Measurements from ENCODE around the gene SLC16A10.
"Not testable (repeated sequence)": the region's sequence is repeated elsewhere in the genome, so short reads cannot be mapped to it uniquely, and the experiment has no call there.

The SLC16A10 gene

DNA sequence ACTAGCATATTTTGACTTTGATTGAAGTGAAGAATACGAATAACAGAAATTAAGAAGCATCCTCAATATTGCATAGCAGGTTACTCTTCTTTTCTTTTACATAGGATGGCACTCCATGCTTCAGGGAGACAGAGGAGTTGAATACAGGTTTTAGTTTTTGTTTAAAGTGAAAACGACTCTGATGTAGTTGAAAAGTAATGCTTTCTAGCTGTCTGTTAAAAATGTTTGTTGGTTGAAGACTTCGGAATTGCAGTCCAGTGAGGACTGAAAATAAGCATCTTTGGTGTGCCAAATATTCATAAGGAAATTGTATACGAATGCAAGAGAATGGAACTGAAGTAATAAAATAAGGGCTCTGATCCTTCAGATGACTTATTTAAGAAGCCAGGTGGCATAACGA, 618 bp upstream of the SLC16A10 start:
- DNase-seq (ENCODE audit: low read depth in 3 of 3, low spot score in 1 of 3): no peak

DNA sequence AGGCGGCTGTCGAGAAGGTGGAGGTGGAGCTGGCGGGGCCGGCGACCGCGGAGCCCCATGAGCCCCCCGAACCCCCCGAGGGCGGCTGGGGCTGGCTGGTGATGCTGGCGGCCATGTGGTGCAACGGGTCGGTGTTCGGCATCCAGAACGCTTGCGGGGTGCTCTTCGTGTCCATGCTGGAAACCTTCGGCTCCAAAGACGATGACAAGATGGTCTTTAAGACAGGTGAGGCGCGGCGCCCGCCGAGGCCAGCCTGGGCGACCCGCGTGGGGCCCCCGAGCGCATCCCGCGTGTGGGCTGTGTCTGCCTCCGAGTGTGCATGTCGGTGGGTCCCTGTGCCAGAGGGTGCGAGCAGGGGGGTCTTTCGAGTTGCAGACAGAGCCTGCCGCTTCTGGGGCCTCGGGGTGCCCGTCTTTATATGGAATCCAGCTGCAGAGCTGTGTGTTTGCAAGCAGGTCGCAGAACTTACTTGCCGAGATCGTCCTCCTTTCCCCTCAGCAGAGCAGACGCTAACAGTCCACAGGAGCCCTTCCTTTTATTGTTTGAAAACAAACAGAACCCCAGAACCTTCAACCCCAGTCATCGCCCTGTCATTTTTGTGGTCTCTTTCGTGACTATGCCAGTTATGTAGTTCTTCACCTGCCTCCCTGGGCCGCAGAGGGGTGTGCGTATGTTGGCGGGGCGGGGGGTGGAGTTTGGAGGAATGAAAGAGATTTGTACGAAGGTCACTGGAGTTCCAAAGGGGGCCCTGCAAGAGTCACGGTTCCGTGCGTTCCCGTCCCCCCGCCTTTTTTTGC, 766 bp downstream of the SLC16A10 start:
- peak in 1 of 3 donors; percentile 39 for DNase-seq (ENCODE audit: low read depth in 3 of 3, low spot score in 1 of 3)

DNA sequence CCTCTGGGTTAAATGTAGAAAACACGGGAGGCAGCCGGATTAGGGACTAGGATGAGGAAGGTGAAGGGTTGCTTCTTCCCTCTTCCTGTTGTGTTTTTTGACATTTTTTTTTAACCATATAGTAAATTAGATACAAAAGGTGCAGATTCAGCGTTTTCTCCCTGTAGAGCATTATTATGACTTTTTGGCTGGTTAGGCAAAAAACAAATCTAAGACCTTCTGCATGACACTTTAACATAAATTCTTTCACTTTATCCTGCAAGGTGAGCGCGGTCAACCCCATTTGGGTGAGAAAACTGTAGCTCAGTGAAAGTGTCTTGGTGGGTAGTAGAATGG, 1.3 kb downstream of the SLC16A10 start:
- no peak for DNase-seq (ENCODE audit: low read depth in 3 of 3, low spot score in 1 of 3)

DNA sequence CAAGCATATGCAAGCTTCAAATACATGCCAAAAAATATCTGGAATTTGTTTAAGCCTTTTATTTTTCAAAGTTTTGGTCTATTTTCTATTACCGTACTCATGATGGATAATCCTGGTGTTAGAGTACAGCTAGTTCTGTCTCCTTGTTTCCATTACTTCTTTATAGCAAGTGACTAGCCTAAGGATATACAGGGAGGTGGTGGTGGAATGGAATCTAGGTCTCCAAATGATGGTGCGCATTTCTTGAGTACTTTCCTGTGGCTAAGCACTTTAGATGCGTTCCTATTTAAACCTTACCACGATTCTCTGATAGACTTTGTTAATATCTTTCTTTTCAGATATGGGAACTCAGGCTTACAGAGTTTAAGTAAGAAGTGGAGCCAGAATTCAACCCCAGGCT, 3.5 kb downstream of the SLC16A10 start:
- DNase-seq (ENCODE audit: low read depth in 3 of 3, low spot score in 1 of 3): no peak

DNA sequence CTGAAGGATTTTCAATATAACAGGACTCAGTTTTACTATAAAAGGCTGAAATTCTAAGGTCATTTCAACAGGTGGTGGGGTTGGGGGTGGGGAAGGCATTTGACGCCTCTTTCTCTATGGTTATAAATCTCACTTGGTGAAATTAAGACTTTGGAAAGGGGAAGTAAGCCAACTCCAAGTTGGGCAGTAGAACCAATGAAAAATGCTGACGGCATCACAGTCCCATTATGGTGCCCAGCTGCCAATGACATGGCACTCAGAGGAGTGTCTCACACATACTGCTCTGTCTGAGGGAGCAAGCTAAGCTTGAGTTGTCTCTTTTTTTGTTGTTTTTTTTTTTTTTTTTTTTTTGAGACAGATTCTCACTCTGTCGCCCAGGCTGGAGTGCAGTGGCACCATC, 4.7 kb downstream of the SLC16A10 start:
- no peak for DNase-seq (ENCODE audit: low read depth in 3 of 3, low spot score in 1 of 3)

DNA sequence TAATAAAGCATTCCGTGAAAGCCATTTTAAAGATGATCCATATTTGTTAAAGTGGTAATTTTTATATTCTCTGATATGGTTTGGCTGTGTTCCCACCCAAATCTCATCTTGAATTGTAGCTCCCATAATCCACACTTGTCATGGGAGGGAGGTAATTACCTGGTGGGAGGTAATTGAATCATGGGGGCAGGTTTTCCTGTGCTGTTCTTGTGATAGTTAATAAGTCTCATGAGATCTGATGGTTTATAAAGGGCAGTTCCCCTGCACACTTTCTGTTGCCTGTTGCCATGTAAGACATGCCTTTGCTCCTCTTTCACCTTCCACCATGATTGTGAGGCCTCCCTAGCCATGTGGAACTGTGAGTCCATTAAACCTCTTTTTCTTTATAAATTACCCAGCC, 8.2 kb downstream of the SLC16A10 start:
- DNase-seq (ENCODE audit: low read depth in 3 of 3, low spot score in 1 of 3): not testable (repeated sequence)

DNA sequence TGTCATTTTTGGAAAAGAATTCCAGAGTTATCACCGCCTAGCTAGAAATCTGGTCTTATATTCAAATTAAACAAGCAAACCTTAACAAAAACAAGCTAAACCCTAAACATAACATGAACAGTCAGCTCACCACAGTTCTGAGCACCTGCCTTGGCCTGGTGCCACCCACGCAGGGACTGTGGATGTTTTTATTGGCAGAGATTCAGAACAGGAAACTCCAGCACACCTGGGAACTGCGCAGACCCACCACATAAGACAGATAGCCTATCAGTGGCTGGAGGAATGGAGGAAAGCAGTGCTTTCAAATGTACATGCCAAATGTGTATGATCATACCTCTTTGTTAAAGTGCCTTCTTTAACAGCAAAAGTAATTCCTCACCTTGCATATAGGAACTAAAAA, 8.9 kb downstream of the SLC16A10 start:
- DNase-seq (ENCODE audit: low read depth in 3 of 3, low spot score in 1 of 3): peak in 1 of 3 donors; percentile 2

DNA sequence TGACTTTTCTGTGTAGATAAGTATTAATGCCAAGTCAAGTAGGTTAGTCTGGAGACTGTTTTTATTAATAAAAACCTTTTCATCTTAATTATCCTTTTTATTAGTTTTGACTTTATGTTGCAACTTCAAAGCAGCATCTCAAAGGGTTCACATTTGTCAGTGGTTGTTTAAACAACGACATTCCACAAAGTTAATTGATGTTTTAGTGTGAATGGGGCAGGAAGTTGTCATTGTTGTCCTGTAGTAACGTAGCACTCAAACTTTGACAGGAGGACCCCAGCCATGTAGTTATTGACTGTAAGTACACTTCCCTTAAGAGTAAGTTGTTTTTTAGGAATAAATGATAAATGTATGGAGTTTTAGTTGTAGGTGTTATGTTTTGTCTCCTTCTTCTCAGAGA, 11.3 kb downstream of the SLC16A10 start:
- no peak for DNase-seq (ENCODE audit: low read depth in 3 of 3, low spot score in 1 of 3)

DNA sequence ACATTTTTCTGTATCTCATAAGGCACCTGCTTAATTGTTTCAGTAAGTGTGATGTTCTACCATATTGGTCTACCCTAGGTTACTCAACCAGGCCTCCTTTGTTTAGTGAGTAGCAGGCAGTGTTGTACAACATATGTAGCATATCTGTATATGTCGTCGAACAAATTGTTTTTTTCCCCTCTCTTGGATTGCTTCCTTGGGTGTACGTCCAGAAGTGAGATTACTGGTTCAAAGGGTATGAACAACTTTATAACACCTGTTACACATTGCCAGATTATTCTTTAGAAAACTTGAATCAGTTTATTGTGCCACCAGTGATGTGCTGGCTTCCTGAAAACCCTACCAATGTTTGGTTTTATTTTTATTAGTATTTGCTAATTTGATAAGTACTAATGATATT, 14.7 kb downstream of the SLC16A10 start:
- no peak for DNase-seq (ENCODE audit: low read depth in 3 of 3, low spot score in 1 of 3)

DNA sequence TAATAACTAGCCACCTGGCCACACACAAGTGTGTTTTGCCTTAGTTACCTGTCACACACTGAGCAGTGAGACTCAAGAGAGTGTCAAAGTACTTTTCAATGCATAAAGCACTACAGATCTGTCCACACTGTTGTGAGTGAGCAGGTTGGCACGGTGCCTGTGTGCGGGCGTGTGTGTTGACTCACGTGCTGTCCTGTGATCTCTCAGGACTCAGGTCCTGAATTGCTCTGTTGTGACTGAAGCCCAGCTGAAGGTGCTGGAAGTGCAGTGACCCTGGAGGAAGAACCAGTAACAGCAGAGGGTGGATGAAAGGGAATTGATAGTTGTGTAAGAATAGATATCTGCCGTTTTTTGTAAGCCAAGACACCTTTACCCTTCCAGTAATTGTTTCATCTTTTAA, 18.3 kb downstream of the SLC16A10 start:
- no peak for DNase-seq (ENCODE audit: low read depth in 3 of 3, low spot score in 1 of 3)

DNA sequence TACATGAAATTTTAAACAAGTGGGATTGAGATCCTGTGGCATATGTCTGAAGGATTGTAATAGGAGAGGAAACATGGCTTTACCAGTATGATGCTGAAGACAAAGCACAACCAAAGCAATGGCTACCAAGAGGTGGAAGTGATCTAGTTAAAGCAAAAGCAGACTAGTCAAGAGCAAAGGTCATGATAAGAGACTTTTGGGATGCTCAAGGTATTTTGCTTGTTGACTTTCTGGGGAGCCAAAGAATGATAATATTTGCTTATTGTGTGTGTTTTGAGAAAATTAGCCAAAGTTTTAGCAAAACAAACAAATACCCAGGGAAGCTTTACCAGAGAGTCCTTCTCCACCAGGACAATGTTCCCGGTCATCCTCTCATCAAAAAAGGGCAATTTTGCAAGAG, 20.3 kb downstream of the SLC16A10 start:
- no peak for DNase-seq (ENCODE audit: low read depth in 3 of 3, low spot score in 1 of 3)

DNA sequence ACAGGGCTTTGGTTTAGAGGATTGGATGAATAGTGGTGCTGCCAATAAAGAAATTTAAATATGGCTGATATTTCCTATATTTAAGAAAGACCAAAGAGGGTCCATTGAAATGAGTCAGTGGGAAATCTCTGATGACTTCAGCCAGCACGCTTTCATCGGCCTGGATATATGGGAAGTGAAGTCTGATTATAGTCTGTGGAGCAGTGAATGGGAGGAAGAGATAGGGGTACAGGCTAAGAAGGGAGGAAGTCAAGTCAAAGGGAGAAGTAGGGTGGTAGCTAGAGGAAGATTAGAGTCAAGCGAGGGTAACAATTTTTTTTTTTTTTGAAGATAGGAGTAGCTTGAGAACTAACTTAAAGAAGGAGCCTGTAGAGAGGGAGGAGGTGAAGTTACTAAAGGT, 22.7 kb downstream of the SLC16A10 start:
- no peak for DNase-seq (ENCODE audit: low read depth in 3 of 3, low spot score in 1 of 3)

DNA sequence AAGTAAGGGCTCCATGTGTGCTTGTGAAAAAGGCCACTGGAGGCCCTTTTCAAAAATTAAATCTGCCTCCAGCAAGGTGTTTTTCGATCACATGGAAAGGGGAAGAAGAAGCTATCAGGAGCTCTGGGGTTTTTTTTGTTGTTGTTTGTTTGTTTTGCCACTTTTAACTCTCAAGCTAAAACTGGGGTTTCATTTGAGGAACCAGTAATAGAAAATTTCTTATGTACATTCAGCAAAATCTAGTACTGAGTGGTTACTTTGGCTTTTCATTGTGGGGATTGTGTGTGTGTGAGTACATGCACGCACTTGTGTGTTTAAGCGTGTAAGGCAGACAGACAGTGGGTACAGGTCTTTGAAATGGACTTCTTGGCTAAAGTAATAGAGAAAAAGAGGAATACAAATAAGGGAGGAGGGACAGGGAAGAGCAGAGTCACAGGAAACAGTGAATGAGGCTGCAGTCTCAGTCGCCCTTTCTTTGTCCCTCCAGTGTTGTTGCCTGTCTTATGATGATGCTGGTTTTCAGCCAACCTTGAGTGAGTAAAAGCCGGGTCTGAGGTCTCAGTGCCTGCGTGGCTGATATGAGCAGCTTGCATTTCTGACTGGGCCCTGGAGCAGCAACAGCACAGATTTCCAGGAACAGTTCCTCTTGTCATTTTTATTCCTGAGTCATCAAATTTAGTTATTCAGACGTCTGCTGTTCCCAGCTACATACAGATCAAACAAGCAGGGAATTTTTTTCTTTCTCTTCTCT, 26.2 kb downstream of the SLC16A10 start:
- no peak for DNase-seq (ENCODE audit: low read depth in 3 of 3, low spot score in 1 of 3)

DNA sequence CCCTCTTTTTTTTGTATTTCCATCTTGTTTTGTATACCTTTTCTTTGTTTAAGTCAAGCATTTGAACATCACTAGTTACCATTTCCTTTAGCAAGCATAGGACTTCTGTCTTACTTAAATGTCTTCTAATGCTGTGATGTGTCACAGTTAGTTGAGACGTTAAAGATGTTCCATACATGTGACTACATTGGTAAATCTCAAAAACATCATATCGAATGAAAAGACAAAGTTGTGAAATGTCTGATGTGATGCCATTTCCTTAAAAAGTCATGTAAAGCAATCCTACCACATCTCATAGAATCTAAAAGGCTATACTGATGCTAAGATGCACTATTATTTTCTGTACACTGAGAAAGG, 26.8 kb downstream of the SLC16A10 start:
- no peak for DNase-seq (ENCODE audit: low read depth in 3 of 3, low spot score in 1 of 3)

DNA sequence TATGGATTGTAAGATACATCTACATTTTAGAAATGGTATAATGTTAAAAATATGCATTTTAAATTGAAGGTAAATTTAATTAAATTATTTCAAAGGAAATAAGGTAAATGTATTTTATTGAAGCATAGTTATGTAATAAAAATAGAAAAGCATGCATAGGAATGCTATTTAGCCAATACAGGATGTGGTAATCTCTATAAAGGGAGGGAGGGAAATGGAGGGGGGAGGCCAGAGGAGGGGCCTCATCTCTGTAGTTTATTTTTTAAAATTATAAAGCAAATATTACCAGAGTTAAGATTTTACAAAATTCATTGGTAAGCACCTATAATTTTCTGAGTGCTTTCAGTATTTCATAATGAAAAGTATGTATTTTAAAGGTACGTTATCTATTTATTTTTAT, 27.2 kb downstream of the SLC16A10 start:
- no peak for DNase-seq (ENCODE audit: low read depth in 3 of 3, low spot score in 1 of 3)

DNA sequence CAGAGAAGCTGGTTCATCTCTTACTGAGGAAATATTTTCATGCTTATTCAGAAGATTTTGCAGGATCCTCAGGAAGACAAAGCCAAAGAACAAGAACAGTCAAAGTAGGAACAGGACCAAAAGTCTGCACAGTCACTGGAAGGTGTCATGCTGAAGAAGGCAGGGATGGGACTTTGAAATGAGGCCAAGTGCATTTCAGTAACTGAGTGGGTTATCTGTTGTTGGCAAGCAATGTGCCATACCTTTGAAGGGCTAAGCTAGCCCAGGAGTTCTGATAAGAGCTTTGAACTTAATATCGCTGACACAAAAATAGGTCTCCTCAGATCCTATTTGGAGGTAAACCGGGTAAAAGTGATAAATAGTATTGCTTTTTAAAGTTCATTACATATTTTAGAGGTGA, 31.5 kb downstream of the SLC16A10 start:
- no peak for DNase-seq (ENCODE audit: low read depth in 3 of 3, low spot score in 1 of 3)

DNA sequence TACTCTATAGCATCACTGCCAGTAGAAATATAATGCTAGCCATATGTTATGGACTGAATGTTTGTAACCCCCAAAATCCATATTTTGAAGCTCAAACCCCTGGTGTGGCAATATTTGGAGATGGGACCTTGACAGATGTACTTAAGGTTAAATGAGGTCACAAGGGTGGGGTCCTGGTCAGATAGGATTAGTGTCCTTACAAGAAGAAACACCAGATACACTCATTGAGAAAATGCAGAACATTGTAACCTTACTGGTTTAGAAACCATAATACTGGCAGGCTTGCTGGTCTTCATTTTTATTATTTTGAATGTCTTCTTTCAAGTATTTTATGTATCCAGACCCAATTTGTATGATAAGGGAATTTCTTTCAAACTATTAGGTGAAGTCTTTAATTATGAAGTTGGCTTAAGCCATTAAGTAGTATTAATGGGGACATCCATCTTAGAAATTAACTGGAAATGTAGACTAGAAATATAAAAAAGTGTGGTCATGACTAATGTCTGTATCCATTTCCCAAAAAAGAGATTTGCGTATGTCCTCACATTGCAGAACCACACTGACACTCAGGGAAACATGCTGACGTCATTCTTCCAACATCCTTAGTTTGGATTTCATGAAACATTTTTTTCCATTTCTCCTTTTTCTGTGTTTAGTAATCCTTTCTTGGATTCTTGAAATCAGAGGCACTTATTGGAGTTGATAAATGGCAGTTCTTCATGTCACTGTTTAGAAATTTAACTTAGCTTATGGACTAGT, 32.4 kb downstream of the SLC16A10 start:
- no peak for DNase-seq (ENCODE audit: low read depth in 3 of 3, low spot score in 1 of 3)

DNA sequence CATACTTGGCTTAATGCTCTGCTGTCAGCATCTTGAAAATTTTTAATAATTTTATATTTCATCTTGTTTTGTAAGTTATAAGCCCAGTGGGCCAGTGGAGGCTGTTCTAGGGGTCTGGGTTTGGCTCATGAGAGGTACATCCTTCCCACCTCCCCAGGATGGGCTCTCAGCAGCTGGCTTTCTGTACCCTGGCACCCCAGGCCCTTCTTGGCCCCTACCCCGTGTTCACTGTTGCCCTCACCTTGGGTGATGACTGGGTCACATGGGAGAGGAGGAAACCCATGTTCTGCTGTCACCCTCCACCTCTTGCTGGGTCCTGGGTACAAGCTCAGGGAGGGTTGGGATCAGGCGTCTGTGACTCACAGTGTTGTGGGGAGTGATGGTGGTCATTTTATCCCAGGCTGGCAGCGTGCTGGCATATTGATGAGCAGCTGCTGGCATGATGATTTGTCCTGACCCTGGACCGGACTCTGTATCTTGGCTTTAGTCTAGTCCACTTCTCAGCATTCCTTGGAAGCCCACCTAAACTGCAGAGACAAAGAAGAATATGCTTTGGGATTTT, 34.6 kb downstream of the SLC16A10 start:
- DNase-seq (ENCODE audit: low read depth in 3 of 3, low spot score in 1 of 3): no peak

DNA sequence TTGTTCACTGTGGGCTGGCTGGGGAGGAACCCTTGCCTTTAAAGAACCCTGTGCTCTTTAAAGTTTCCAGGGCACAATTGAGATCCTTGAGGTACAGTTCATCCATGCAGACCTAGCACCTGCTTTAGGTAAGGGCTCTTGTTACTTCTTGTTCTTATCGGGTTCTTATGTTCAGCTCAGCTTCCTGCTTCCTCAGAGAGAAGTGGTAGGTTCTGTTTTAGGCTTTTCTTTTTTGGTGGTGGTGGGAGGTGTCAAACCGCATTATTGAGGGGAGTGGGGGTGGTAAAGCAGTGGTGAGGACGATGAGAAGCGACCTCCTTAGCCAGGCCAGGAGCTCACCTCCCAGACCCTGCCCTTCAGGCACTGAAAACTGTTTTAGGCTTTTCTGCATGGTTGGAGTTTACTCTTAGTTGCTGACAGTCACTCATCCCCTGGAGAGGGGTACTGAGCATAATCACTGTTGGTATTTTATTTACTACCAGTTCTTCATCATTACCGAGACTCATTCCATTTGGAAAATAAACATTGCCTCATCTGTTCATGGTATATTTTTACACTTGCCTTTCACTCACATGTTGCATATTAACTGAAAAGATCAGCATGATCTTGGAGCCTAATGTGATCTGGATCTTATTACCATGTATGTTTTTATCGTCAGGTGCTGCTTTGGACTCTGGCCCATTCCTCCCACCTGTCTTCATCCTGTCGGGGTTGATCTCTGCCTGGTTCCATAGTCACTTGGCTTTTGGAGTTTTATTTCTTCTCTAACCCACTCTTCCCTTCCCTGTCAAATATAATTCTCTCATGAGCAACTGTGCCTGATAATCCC, 35.4 kb downstream of the SLC16A10 start:
- no peak for DNase-seq (ENCODE audit: low read depth in 3 of 3, low spot score in 1 of 3)

DNA sequence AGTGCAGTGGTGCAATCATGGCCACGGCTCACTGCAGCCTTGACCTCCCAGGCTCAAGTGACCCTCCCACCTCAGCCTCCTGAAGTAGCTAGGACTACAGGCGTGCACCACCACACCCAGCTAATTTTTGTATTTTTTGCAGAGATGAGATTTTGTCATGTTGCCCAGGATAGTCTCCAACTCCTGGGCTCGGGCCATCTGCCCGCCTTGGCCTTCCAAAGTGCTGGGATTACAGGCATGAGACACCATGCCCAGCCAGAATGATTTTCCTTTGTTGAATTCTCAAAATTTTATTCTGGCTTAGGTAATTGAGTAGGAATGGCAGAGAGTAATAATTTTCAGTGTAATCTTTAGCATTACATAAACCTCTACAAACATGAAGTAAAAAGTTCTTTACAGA, 37.1 kb downstream of the SLC16A10 start:
- no peak for DNase-seq (ENCODE audit: low read depth in 3 of 3, low spot score in 1 of 3)

DNA sequence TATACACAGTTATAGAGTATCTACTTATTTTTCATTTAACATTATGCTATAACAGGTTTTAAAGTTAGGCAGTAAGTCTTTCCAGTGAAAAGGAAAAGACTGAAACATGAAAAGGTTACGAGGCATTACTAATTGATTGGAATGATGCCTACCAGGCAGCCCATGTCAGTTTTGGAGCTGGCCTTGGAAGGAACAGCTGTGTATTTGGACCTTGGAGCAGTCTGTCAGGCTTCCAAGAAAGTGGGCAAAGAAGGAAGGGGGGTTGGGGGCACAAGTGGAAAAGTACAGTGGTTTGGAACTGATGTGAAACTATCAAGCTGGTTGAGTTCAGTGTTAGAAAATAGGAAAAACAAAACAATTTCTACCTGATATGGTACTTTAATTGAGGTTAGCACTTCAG, 41.7 kb downstream of the SLC16A10 start:
- no peak for DNase-seq (ENCODE audit: low read depth in 3 of 3, low spot score in 1 of 3)
